HG03432 (cell line): ENCODE data around the gene ZNF566.
"Not testable (repeated sequence)": the region's sequence is repeated elsewhere in the genome, so short reads cannot be mapped to it uniquely, and the experiment has no call there.

Experiments used
- ATAC-seq: cut with Tn5 transposase; IDR thresholded peaks from one replicate; pipeline ENCODE4 v1.9.1; 2021; ENCODE audit warnings: mild to moderate bottlenecking, moderate library complexity; ENCODE audit not compliant: unreplicated experiment

The ZNF566 gene

GRCh38 chr19:36489118-36489919 lies at the start of gene ZNF566:
ZNF566 (minus strand) TSS chr19:36489561; CDS start chr19:36476557, 13,004 bp downstream.
- ATAC-seq, result peak; percentile 87

- ATAC-seq, result peak; percentile 17
Observed at GRCh38 chr19:36528921-36529518, 39.7 kb upstream of the ZNF566 start.

GRCh38 chr19:36528194-36528920 lies 39.0 kb upstream of the ZNF566 start, which contains the start of gene ZNF260:
ZNF260 (minus strand) TSS chr19:36528271; CDS start chr19:36515238, 13,033 bp downstream.
- ATAC-seq, result peak; percentile 88

GRCh38 chr19:36527873-36528193 lies 38.5 kb upstream of the ZNF566 start:
- no peak for ATAC-seq

GRCh38 chr19:36527341-36527740 lies 38.0 kb upstream of the ZNF566 start:
- ATAC-seq, result no peak

GRCh38 chr19:36526581-36526980 lies 37.2 kb upstream of the ZNF566 start:
- no peak for ATAC-seq

GRCh38 chr19:36524617-36525016 lies 35.3 kb upstream of the ZNF566 start:
- ATAC-seq, result no peak

- ATAC-seq, result no peak
Observed at GRCh38 chr19:36514012-36514612, 24.8 kb upstream of the ZNF566 start.

- no peak for ATAC-seq
Observed at GRCh38 chr19:36508325-36508724, 19.0 kb upstream of the ZNF566 start.

GRCh38 chr19:36501973-36502372 lies 12.6 kb upstream of the ZNF566 start:
- no peak for ATAC-seq

GRCh38 chr19:36497001-36497400 lies 7.6 kb upstream of the ZNF566 start:
- no peak for ATAC-seq

GRCh38 chr19:36492689-36493453 lies 3.5 kb upstream of the ZNF566 start:
- not testable (repeated sequence) for ATAC-seq

- ATAC-seq, result not testable (repeated sequence)
Observed at GRCh38 chr19:36490846-36491245, 1.5 kb upstream of the ZNF566 start.

- peak; percentile 59 for ATAC-seq
Observed at GRCh38 chr19:36489920-36490415, 607 bp upstream of the ZNF566 start.

- peak; percentile 16 for ATAC-seq
Observed at GRCh38 chr19:36488846-36489117, 579 bp downstream of the ZNF566 start.

GRCh38 chr19:36488118-36488845 lies 1.1 kb downstream of the ZNF566 start:
- ATAC-seq, result no peak

- no peak for ATAC-seq
Observed at GRCh38 chr19:36483653-36484052, 5.7 kb downstream of the ZNF566 start.

GRCh38 chr19:36482876-36483275 lies 6.5 kb downstream of the ZNF566 start:
- ATAC-seq, result no peak

- no peak for ATAC-seq
Observed at GRCh38 chr19:36460046-36460445, 29.3 kb downstream of the ZNF566 start.

- no peak for ATAC-seq
Observed at GRCh38 chr19:36456831-36457230, 32.5 kb downstream of the ZNF566 start.
